Inferior parietal cortex (tissue), 1 donor: Measurements from ENCODE around the gene UHMK1.
"Not testable (repeated sequence)": the region's sequence is repeated elsewhere in the genome, so short reads cannot be mapped to it uniquely, and the experiment has no call there.

Experiments used
- DNase-seq: peaks from one replicate; pipeline ENCODE4 v3.0.0-alpha.2; 2016; ENCODE audit errors: extremely low spot score

The UHMK1 gene

GRCh38 chr1:162565460-162565859, 67.8 kb downstream of the UHMK1 start:
- DNase-seq: no peak

- DNase-seq: no peak
These were observed 69.3 kb downstream of the UHMK1 start for GRCh38 chr1:162566870-162567269.

- DNase-seq: no peak
These were observed 71.2 kb downstream of the UHMK1 start for GRCh38 chr1:162568802-162569201.

GRCh38 chr1:162570718-162571117, 73.1 kb downstream of the UHMK1 start:
- DNase-seq: no peak

GRCh38 chr1:162571121-162571520, 73.5 kb downstream of the UHMK1 start:
- DNase-seq: not testable (repeated sequence)

GRCh38 chr1:162571696-162572095, 74.1 kb downstream of the UHMK1 start:
- no peak for DNase-seq

GRCh38 chr1:162573136-162573535, 75.5 kb downstream of the UHMK1 start:
- DNase-seq: no peak

GRCh38 chr1:162578071-162578700, 80.6 kb downstream of the UHMK1 start:
- DNase-seq: no peak

GRCh38 chr1:162578936-162579335, 81.3 kb downstream of the UHMK1 start:
- DNase-seq: no peak
